GM12891 (cell line): Measurements from ENCODE around the gene MND1.

ENCODE experiments used
- PAX5 ChIP-seq: IDR thresholded peaks from 2 replicates; pipeline ENCODE4 v1.6.1; 2011; ENCODE audit warnings: low read length, moderate library complexity, mild to moderate bottlenecking; ENCODE audit not compliant: insufficient read depth, severe bottlenecking
- POLR2A ChIP-seq: IDR thresholded peaks from 2 replicates; pipeline ENCODE4 v1.6.1; 2011; ENCODE audit warnings: low read depth, low read length, control low read depth
- POLR2AphosphoS5 ChIP-seq: IDR thresholded peaks from 2 replicates; pipeline ENCODE4 v1.6.1; 2011; ENCODE audit warnings: low read depth, low read length, control low read depth
- POU2F2 ChIP-seq: IDR thresholded peaks from 2 replicates; pipeline ENCODE4 v1.6.1; 2011; ENCODE audit warnings: low read depth, mild to moderate bottlenecking, control low read depth, low read length, moderate library complexity
- SPI1 ChIP-seq: IDR thresholded peaks from 2 replicates; pipeline ENCODE4 v1.6.1; 2011; ENCODE audit warnings: low read depth, low read length, control low read depth
- TAF1 ChIP-seq: IDR thresholded peaks from 2 replicates; pipeline ENCODE4 v1.6.1; 2011; ENCODE audit warnings: low read depth, low read length, control low read depth

- TF ChIP-seq POLR2AphosphoS5: no peak
- no peak for TF ChIP-seq POLR2A
- TF ChIP-seq TAF1: no peak
- no peak for TF ChIP-seq SPI1
- TF ChIP-seq PAX5: no peak
- no peak for TF ChIP-seq POU2F2
Measured at GRCh38 chr4:153297116-153297515, 47.4 kb upstream of the MND1 start.
